Kidney (tissue), 14 donors: ENCODE data around the gene UBTD1. TPM values are rescaled to one million over a fixed set of nuclear protein-coding genes. Genes with fewer than 3 reads are reported as not detected.

Source experiments
- DNase-seq, 5 donors: peaks; one replicate each; pipeline ENCODE4 v3.0.0-alpha.2; 2013 to 2020
- FAIRE-seq: peaks from 2 replicates; lab custom pipeline; 2012; peaks lifted over from hg19 to GRCh38; lab: Jason Lieb, UNC
- H3K27ac ChIP-seq, 2 donors: one replicate each; pipeline ENCODE4 v1.7.0; 2013; ENCODE audit warnings: low read depth in 2 of 2, low read length in 2 of 2, inconsistent platforms in 1 of 2
- H3K27me3 ChIP-seq: one replicate; pipeline ENCODE4 v1.7.1; 2013; ENCODE audit warnings: low read length, inconsistent platforms; ENCODE audit not compliant: control insufficient read depth, insufficient read depth
- H3K36me3 ChIP-seq, 3 donors: one replicate each; pipeline versions ENCODE4 v1.7.0 to v1.7.1; 2013; ENCODE audit warnings: low read length in 3 of 3, control low read depth in 1 of 3, inconsistent platforms in 1 of 3; ENCODE audit not compliant: insufficient read depth in 3 of 3, control insufficient read depth in 2 of 3
- H3K4me1 ChIP-seq, 3 donors: one replicate each; pipeline versions ENCODE4 v1.7.0 to v1.7.1; 2013; ENCODE audit warnings: low read length in 3 of 3, inconsistent platforms in 1 of 3, low read depth in 1 of 3; ENCODE audit not compliant: control insufficient read depth in 2 of 3, insufficient read depth in 2 of 3
- H3K4me3 ChIP-seq, 3 donors: one replicate each; pipeline versions ENCODE4 v1.7.0 to v1.8.1; 2013; ENCODE audit warnings: low read length in 3 of 3, control low read depth in 1 of 3, inconsistent platforms in 1 of 3
- H3K9ac ChIP-seq, 3 donors: one replicate each; pipeline versions ENCODE4 v1.7.0 to v1.7.1; 2013; ENCODE audit warnings: low read length in 3 of 3, control low read depth in 1 of 3, inconsistent platforms in 1 of 3
- H3K9me3 ChIP-seq, 3 donors: one replicate each; pipeline versions ENCODE4 v1.7.0 to v1.7.1; 2013; ENCODE audit warnings: low read length in 3 of 3, control low read depth in 1 of 3, inconsistent platforms in 1 of 3; ENCODE audit not compliant: control insufficient read depth in 2 of 3, insufficient read depth in 1 of 3
- intact Hi-C: fragments of 100-400 bp; cut with DNase I; formaldehyde crosslinking; loops from one replicate; pipeline ENCODE4 v1.11.1; 2022
- polyA plus RNA-seq: library from polyadenylated mRNA; stranded (reverse); fragments of 350-450 nt; fragmentation: Illumina TruSeq; extraction: RNeasy Lipid Tissue Mini Kit (QIAGEN cat#74804); gene quantifications from one replicate; pipeline ENCODE4 v1.2.3, GENCODE V29; 2014; ENCODE audit warnings: low read depth, low replicate concordance; ENCODE audit not compliant: insufficient read depth
- total RNA-seq: library from RNA; stranded (reverse); fragmentation: NEBNext Ultra II Directional; extraction: Animal tissue kit (Norgen Biotek cat#: 25700); gene quantifications from one replicate; pipeline ENCODE4 v1.2.1, GENCODE V29; 2021
- TF ChIP-seq, protein P1 (sequence below): IDR thresholded peaks from 3 replicates; pipeline ENCODE4 v1.5.1; 2012; ENCODE audit warnings: mild to moderate bottlenecking, moderate library complexity, borderline replicate concordance; ENCODE audit not compliant: insufficient read depth; ENCODE audit errors: extremely low read depth
- donor health status: control.
- donor health status: control.
- donor health status: control.
- donor health status: control.
- donor health status: control.
- donor health status: DM: yes; HTN: yes; CAD: no.
- donor health status: Normal renal cell carcinoma (clear cell type).

The UBTD1 gene
- total and polyA plus RNA-seq, 2 donors from 2014 or later = 17.4 to 26.1 TPM

DNA sequence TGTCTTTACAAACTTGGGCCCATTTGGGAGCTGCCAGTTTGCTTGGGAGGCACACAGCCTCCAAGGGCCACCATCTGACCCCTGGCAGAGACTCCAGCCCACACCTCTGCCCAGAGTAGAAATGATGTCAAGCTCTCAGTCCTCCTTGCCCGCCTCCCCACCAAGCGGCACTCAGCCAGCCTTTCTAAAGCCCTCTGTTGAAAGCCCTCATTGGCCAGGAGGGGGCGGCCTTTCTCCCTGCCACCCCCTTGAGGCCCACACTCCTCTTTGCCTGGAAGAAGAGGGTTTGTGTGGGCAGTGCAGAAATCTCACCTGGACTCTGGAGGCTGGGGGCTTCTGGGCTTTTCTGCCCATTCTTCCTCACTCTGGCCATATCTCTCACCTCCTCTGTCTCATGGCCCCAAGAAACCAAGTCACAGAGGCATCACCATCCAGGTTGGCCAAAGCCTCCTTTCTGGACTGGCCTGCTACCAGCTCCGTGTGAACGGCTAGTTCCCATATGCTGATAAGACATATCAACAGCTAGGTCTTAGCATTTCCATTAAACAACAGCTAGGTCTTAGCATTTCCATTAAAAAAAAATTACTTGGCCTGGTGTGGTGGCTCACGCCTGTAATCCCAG, 36.1 kb downstream of the UBTD1 start:
- Histone ChIP-seq H3K4me3 (no peak overlapping the region), H3K9me3 (no peaks in the 10 kb centered on the region), H3K9ac (no peak overlapping the region), H3K36me3 (no peaks in the 10 kb centered on the region), H3K4me1 (peaks cover 0 to 12% (median 9%) of the 10 kb centered on the region in 3 donors), H3K27me3 (no peaks in the 10 kb centered on the region), H3K27ac (no peak overlapping the region)
- FAIRE-seq = no peak
- TF ChIP-seq, protein P1, sequence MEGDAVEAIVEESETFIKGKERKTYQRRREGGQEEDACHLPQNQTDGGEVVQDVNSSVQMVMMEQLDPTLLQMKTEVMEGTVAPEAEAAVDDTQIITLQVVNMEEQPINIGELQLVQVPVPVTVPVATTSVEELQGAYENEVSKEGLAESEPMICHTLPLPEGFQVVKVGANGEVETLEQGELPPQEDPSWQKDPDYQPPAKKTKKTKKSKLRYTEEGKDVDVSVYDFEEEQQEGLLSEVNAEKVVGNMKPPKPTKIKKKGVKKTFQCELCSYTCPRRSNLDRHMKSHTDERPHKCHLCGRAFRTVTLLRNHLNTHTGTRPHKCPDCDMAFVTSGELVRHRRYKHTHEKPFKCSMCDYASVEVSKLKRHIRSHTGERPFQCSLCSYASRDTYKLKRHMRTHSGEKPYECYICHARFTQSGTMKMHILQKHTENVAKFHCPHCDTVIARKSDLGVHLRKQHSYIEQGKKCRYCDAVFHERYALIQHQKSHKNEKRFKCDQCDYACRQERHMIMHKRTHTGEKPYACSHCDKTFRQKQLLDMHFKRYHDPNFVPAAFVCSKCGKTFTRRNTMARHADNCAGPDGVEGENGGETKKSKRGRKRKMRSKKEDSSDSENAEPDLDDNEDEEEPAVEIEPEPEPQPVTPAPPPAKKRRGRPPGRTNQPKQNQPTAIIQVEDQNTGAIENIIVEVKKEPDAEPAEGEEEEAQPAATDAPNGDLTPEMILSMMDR = peak; percentile 36
- DNase-seq = no peak
- intact Hi-C loops = no loop called here

DNA sequence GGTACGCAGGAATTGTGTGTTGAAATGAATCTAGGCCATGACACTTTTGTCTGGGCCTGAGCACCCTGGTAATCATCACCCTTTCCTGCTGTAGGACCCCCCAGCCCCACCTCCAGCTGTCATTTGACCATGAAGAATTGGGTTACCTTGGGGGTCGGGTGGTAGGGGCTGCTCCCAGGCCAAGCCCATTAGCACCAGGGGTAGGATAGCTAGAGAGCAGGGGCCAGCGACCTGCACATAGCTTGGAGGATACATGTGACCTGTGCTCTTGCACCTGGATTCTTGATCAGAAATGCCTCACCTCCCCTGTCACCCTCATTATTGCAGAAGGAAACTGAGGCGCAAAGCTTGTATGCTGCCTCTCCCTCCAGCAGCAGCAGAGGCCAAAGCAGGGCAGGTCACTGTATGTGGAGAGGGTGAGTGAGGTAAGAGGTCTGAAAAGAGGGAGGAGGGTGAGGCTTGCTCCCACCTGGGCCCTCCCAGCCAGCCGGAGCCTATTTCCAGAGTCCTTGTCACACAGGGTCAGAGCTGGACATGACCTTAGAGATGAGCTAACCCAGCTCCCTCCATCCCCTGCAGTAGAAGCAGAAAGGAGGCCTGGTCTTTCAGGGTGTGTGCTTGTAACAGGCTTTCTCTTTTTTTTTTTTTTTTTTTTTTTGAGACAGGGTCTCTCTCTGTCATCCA, 38.6 kb downstream of the UBTD1 start:
- FAIRE-seq (no peak), DNase-seq (no peak)
- Histone ChIP-seq H3K4me1 (peaks cover 2 to 15% (median 9%) of the 10 kb centered on the region in 3 donors), H3K36me3 (no peaks in the 10 kb centered on the region), H3K4me3 (no peak overlapping the region), H3K9ac (no peak overlapping the region), H3K27ac (no peak overlapping the region), H3K27me3 (no peaks in the 10 kb centered on the region), H3K9me3 (no peaks in the 10 kb centered on the region)
- intact Hi-C loops = no loop called here
- TF ChIP-seq, protein P1 = no peak

- peaks cover 2 to 20% (median 14%) of the 10 kb centered on the region in 3 donors for H3K4me1 ChIP-seq
- no peak overlapping the region for H3K9ac ChIP-seq
- FAIRE-seq (no peak), DNase-seq (no peak)
- H3K27me3 ChIP-seq = no peaks in the 10 kb centered on the region
- no peaks in the 10 kb centered on the region for H3K9me3 ChIP-seq
- H3K36me3 ChIP-seq = no peaks in the 10 kb centered on the region
- intact Hi-C loops = no loop called here
- TF ChIP-seq, protein P1 = no peak
- H3K4me3 ChIP-seq = no peak overlapping the region
- H3K27ac ChIP-seq = no peak overlapping the region
Measured at GRCh38 chr10:97538411-97538810, 39.7 kb downstream of the UBTD1 start.
